WTC11 (cell line): Measurements from ENCODE around the gene UMAD1. TPM values are rescaled to one million over a fixed set of nuclear protein-coding genes. Genes with fewer than 3 reads are reported as not detected.

Experiments
- ATAC-seq: fragments of 200-7000 bp; cut with Tn5 transposase; 2 replicates; pipeline ENCODE4 v1.10.0; 2021; ENCODE audit warnings: mild to moderate bottlenecking, moderate library complexity
- CTCF ChIA-PET: fragments of 300-600 bp; sonication (Branson Sonifier 250); formaldehyde crosslinking; loops from one replicate; lab custom pipeline; 2021; ENCODE audit warnings: antibody characterized with exemption; lab: Charles Lee
- POLR2A ChIA-PET: fragments of 350-600 bp; sonication (Branson Sonifier 250); formaldehyde crosslinking; loops from one replicate; lab custom pipeline; 2021; ENCODE audit warnings: antibody characterized with exemption; lab: Charles Lee
- DNase-seq: peaks from one replicate; pipeline ENCODE4 v3.0.0; 2021; ENCODE audit warnings: low spot score
- H3K27ac Mint-ChIP-seq: 2 replicates; pipeline ENCODE4 v1.8.0; 2021; ENCODE audit warnings: mixed read lengths
- H3K27me3 Mint-ChIP-seq: 2 replicates; pipeline ENCODE4 v1.8.0; 2021; ENCODE audit warnings: low read depth, mild to moderate bottlenecking, moderate library complexity, mixed read lengths
- H3K36me3 Mint-ChIP-seq: 2 replicates; pipeline ENCODE4 v1.8.0; 2021; ENCODE audit warnings: mixed read lengths
- H3K4me1 Mint-ChIP-seq: 2 replicates; pipeline ENCODE4 v1.8.0; 2022; ENCODE audit warnings: mixed read lengths
- H3K4me3 Mint-ChIP-seq: 2 replicates; pipeline ENCODE4 v1.8.0; 2021; ENCODE audit warnings: mild to moderate bottlenecking, moderate library complexity, mixed read lengths
- H3K9me3 Mint-ChIP-seq: 2 replicates; pipeline ENCODE4 v1.8.0; 2021; ENCODE audit warnings: mixed read lengths
- AFF4 ChIP-seq: sonication (generic); formaldehyde crosslinking; IDR thresholded peaks from 2 replicates; pipeline ENCODE4 v1.8.1; 2023; ENCODE audit warnings: mild to moderate bottlenecking, missing genetic modification reagents, borderline replicate concordance
- CTCF ChIP-seq: fragments of 200-600 bp; IDR thresholded peaks from 2 replicates; pipeline ENCODE4 v1.8.0; 2022; ENCODE audit warnings: antibody characterized with exemption
- EMX1 ChIP-seq: fragments of 250-450 bp; sonication (Bioruptor Pico); IDR thresholded peaks from 2 replicates; pipeline ENCODE4 v1.8.0; 2021; ENCODE audit warnings: mild to moderate bottlenecking
- IRF2 ChIP-seq: sonication (generic); formaldehyde crosslinking; IDR thresholded peaks from 2 replicates; pipeline ENCODE4 v1.8.0; 2022; ENCODE audit warnings: low read depth, missing genetic modification reagents, borderline replicate concordance
- KAT7 ChIP-seq: sonication (generic); formaldehyde crosslinking; IDR thresholded peaks from 2 replicates; pipeline ENCODE4 v1.8.1; 2023; ENCODE audit warnings: missing genetic modification reagents, mild to moderate bottlenecking, borderline replicate concordance
- NFYB ChIP-seq: sonication (generic); formaldehyde crosslinking; conservative IDR thresholded peaks from 2 replicates; pipeline ENCODE4 v1.8.0; 2022; ENCODE audit warnings: low read depth, missing genetic modification reagents
- NR1H2 ChIP-seq: sonication (generic); formaldehyde crosslinking; IDR thresholded peaks from 2 replicates; pipeline ENCODE4 v1.9.0; 2021; ENCODE audit warnings: mild to moderate bottlenecking, moderate library complexity, missing genetic modification reagents
- NR2C2 ChIP-seq: sonication (generic); formaldehyde crosslinking; IDR thresholded peaks from 2 replicates; pipeline ENCODE4 v1.8.0; 2022; ENCODE audit warnings: mild to moderate bottlenecking, missing genetic modification reagents
- RORB ChIP-seq: fragments of 250-450 bp; sonication (Bioruptor Pico); IDR thresholded peaks from 2 replicates; pipeline ENCODE4 v1.9.0; 2021; ENCODE audit warnings: mild to moderate bottlenecking
- SMAD4 ChIP-seq: sonication (generic); formaldehyde crosslinking; IDR thresholded peaks from 2 replicates; pipeline ENCODE4 v1.8.0; 2022; ENCODE audit warnings: mild to moderate bottlenecking, missing genetic modification reagents
- SOX15 ChIP-seq: fragments of 250-450 bp; sonication (Bioruptor Pico); IDR thresholded peaks from 2 replicates; pipeline ENCODE4 v1.9.0; 2021; ENCODE audit warnings: mild to moderate bottlenecking
- ZNF396 ChIP-seq: fragments of 250-450 bp; sonication (Bioruptor Pico); IDR thresholded peaks from 2 replicates; pipeline ENCODE4 v1.8.0; 2021; ENCODE audit warnings: mild to moderate bottlenecking, moderate library complexity, borderline replicate concordance
- total RNA-seq: library from RNA; stranded (reverse); gene quantifications from 3 replicates; pipeline ENCODE4 v1.2.3, GENCODE V29; 2021
- TF ChIP-seq, protein P1 (sequence below): fragments of 250-450 bp; sonication (Bioruptor Pico); IDR thresholded peaks from 2 replicates; pipeline ENCODE4 v1.9.0; 2021; ENCODE audit warnings: mild to moderate bottlenecking
- TF ChIP-seq, protein P2 (sequence below): sonication (generic); formaldehyde crosslinking; IDR thresholded peaks from 2 replicates; pipeline ENCODE4 v1.8.1; 2022; ENCODE audit warnings: mild to moderate bottlenecking, missing genetic modification reagents, moderate library complexity, borderline replicate concordance
- TF ChIP-seq, protein P3 (sequence below): sonication (generic); formaldehyde crosslinking; IDR thresholded peaks from 2 replicates; pipeline ENCODE4 v1.8.0; 2023; ENCODE audit warnings: missing genetic modification reagents
- TF ChIP-seq, protein P4 (sequence below): sonication (generic); formaldehyde crosslinking; IDR thresholded peaks from 2 replicates; pipeline ENCODE4 v1.8.1; 2023; ENCODE audit warnings: mild to moderate bottlenecking, missing genetic modification reagents, moderate library complexity
- TF ChIP-seq, protein P5 (sequence below): sonication (generic); formaldehyde crosslinking; IDR thresholded peaks from 2 replicates; pipeline ENCODE4 v1.8.0; 2022; ENCODE audit warnings: missing genetic modification reagents

UMAD1 gene
- total RNA-seq, 1 experiment from 2014 or later, result 13.0 TPM

GRCh38 chr7:7652798-7653540 is 12.4 kb downstream of the UMAD1 start:
- H3K4me1 Mint-ChIP-seq, result peaks cover 17% of the 10 kb centered on the region
- peaks cover 16% of the 10 kb centered on the region for H3K36me3 Mint-ChIP-seq
- peaks cover 13% of the 10 kb centered on the region for H3K9me3 Mint-ChIP-seq
- ChIA-PET POLR2A (no interaction called here), CTCF (interaction anchor here (2.0 kb wide), 1 partner anchor 10 kb away, joined by 9 read pairs; no protein-coding TSS in a partner anchor)
- ATAC-seq, result no peak
- H3K27ac Mint-ChIP-seq, result no peak overlapping the region
- no peak for DNase-seq
- no peaks in the 10 kb centered on the region for H3K27me3 Mint-ChIP-seq
- no peak overlapping the region for H3K4me3 Mint-ChIP-seq
- TF ChIP-seq RORB (CRISPR knock-in tag), result no peak
- TF ChIP-seq NFYB, result no peak
- TF ChIP-seq, protein P1, sequence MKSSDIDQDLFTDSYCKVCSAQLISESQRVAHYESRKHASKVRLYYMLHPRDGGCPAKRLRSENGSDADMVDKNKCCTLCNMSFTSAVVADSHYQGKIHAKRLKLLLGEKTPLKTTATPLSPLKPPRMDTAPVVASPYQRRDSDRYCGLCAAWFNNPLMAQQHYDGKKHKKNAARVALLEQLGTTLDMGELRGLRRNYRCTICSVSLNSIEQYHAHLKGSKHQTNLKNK, result no peak
- TF ChIP-seq, protein P2, sequence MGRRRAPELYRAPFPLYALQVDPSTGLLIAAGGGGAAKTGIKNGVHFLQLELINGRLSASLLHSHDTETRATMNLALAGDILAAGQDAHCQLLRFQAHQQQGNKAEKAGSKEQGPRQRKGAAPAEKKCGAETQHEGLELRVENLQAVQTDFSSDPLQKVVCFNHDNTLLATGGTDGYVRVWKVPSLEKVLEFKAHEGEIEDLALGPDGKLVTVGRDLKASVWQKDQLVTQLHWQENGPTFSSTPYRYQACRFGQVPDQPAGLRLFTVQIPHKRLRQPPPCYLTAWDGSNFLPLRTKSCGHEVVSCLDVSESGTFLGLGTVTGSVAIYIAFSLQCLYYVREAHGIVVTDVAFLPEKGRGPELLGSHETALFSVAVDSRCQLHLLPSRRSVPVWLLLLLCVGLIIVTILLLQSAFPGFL (CRISPR knock-in tag), result no peak
- TF ChIP-seq NR1H2, result no peak
- TF ChIP-seq NR2C2 (CRISPR knock-in tag), result no peak
- TF ChIP-seq, protein P3, sequence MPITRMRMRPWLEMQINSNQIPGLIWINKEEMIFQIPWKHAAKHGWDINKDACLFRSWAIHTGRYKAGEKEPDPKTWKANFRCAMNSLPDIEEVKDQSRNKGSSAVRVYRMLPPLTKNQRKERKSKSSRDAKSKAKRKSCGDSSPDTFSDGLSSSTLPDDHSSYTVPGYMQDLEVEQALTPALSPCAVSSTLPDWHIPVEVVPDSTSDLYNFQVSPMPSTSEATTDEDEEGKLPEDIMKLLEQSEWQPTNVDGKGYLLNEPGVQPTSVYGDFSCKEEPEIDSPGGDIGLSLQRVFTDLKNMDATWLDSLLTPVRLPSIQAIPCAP, result no peak
- no peak for TF ChIP-seq SMAD4 (CRISPR knock-in tag)
- no peak for TF ChIP-seq KAT7
- no peak for TF ChIP-seq IRF2 (CRISPR knock-in tag)
- no peak for TF ChIP-seq AFF4 (CRISPR knock-in tag)
- TF ChIP-seq ZNF396 (CRISPR knock-in tag), result no peak
- TF ChIP-seq CTCF, result no peak
- TF ChIP-seq, protein P4, sequence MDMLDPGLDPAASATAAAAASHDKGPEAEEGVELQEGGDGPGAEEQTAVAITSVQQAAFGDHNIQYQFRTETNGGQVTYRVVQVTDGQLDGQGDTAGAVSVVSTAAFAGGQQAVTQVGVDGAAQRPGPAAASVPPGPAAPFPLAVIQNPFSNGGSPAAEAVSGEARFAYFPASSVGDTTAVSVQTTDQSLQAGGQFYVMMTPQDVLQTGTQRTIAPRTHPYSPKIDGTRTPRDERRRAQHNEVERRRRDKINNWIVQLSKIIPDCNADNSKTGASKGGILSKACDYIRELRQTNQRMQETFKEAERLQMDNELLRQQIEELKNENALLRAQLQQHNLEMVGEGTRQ, result no peak
- no peak for TF ChIP-seq EMX1
- no peak for TF ChIP-seq SOX15 (CRISPR knock-in tag)
- TF ChIP-seq, protein P5, sequence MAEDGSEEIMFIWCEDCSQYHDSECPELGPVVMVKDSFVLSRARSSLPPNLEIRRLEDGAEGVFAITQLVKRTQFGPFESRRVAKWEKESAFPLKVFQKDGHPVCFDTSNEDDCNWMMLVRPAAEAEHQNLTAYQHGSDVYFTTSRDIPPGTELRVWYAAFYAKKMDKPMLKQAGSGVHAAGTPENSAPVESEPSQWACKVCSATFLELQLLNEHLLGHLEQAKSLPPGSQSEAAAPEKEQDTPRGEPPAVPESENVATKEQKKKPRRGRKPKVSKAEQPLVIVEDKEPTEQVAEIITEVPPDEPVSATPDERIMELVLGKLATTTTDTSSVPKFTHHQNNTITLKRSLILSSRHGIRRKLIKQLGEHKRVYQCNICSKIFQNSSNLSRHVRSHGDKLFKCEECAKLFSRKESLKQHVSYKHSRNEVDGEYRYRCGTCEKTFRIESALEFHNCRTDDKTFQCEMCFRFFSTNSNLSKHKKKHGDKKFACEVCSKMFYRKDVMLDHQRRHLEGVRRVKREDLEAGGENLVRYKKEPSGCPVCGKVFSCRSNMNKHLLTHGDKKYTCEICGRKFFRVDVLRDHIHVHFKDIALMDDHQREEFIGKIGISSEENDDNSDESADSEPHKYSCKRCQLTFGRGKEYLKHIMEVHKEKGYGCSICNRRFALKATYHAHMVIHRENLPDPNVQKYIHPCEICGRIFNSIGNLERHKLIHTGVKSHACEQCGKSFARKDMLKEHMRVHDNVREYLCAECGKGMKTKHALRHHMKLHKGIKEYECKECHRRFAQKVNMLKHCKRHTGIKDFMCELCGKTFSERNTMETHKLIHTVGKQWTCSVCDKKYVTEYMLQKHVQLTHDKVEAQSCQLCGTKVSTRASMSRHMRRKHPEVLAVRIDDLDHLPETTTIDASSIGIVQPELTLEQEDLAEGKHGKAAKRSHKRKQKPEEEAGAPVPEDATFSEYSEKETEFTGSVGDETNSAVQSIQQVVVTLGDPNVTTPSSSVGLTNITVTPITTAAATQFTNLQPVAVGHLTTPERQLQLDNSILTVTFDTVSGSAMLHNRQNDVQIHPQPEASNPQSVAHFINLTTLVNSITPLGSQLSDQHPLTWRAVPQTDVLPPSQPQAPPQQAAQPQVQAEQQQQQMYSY (CRISPR knock-in tag), result no peak
